SU-DHL-6 (cell line): ENCODE data around the gene KRTAP1-5.
"Not testable (repeated sequence)": the region's sequence is repeated elsewhere in the genome, so short reads cannot be mapped to it uniquely, and the experiment has no call there.

Experiments used
- H2AFZ ChIP-seq: fragments of 200-600 bp; sonication (generic); 2 replicates; pipeline ENCODE4 v1.6.1; 2014; ENCODE audit warnings: low read depth, mild to moderate bottlenecking, moderate library complexity, mixed read lengths, antibody characterized with exemption, low read length; ENCODE audit not compliant: severe bottlenecking
- H3F3A ChIP-seq: fragments of 200-600 bp; shearing (Covaris generic); 2 replicates; pipeline ENCODE4 v1.6.0; 2016; ENCODE audit warnings: antibody characterized with exemption, mild to moderate bottlenecking; ENCODE audit not compliant: insufficient read depth
- H3K27ac ChIP-seq: fragments of 200-600 bp; sonication (generic); 2 replicates; pipeline ENCODE4 v1.5.1; 2016; ENCODE audit warnings: low read depth, mild to moderate bottlenecking, low read length, moderate library complexity, mixed read lengths
- H3K27me3 ChIP-seq: fragments of 200-600 bp; sonication (generic), shearing (Covaris generic); 2 replicates; pipeline ENCODE4 v1.6.0; 2014; ENCODE audit warnings: mild to moderate bottlenecking, low read length
- H3K36me3 ChIP-seq: fragments of 200-600 bp; sonication (generic); 2 replicates; pipeline ENCODE4 v1.6.1; 2014; ENCODE audit warnings: mild to moderate bottlenecking, low read length, mixed read lengths
- H3K4me2 ChIP-seq: fragments of 300-600, 200-600 bp; shearing (Covaris generic), sonication (generic); 2 replicates; pipeline ENCODE4 v1.6.0; 2014; ENCODE audit warnings: low read length, low read depth, mild to moderate bottlenecking; ENCODE audit not compliant: poor library complexity, severe bottlenecking
- H3K4me3 ChIP-seq: fragments of 200-600 bp; sonication (generic); 2 replicates; pipeline ENCODE4 v1.5.1; 2014; ENCODE audit warnings: antibody characterized with exemption, low read length, mild to moderate bottlenecking, mixed read lengths; ENCODE audit not compliant: insufficient read depth, poor library complexity, severe bottlenecking
- H3K79me2 ChIP-seq: fragments of 200-600 bp; sonication (generic); 2 replicates; pipeline ENCODE4 v1.6.1; 2014; ENCODE audit warnings: mild to moderate bottlenecking, low read length, moderate library complexity; ENCODE audit not compliant: insufficient read depth
- H3K9ac ChIP-seq: fragments of 200-600 bp; sonication (generic); 2 replicates; pipeline ENCODE4 v1.7.0; 2014; ENCODE audit warnings: mild to moderate bottlenecking, low read length
- H3K9me2 ChIP-seq: fragments of 200-600 bp; sonication (generic); replicated peaks from 2 replicates; pipeline ENCODE4 v1.6.1; 2014; ENCODE audit warnings: low read length; ENCODE audit not compliant: insufficient read depth
- H3K9me3 ChIP-seq: fragments of 200-600 bp; sonication (generic); 2 replicates; pipeline ENCODE4 v1.6.1; 2014; ENCODE audit warnings: low read length, mixed read lengths; ENCODE audit not compliant: insufficient read depth
- H4K20me1 ChIP-seq: fragments of 200-600 bp; sonication (generic); 2 replicates; pipeline ENCODE4 v1.6.1; 2014; ENCODE audit warnings: low read depth, mild to moderate bottlenecking, antibody characterized with exemption, low read length, moderate library complexity, mixed read lengths
- CTCF ChIP-seq: fragments of 200-600 bp; sonication (generic); IDR thresholded peaks from one replicate; pipeline ENCODE4 v1.5.1; 2017; ENCODE audit warnings: antibody characterized with exemption, mild to moderate bottlenecking, low read length, moderate library complexity; ENCODE audit not compliant: insufficient read depth, poor library complexity, severe bottlenecking
- EZH2phosphoT487 ChIP-seq: fragments of 200-600 bp; sonication (generic), shearing (Covaris generic); conservative IDR thresholded peaks from 2 replicates; pipeline ENCODE4 v1.6.1; 2018; ENCODE audit warnings: mild to moderate bottlenecking, antibody characterized with exemption, low read length, moderate library complexity, mixed read lengths

KRTAP1-5 gene

GRCh38 chr17:41042953-41043352, 15.9 kb upstream of the KRTAP1-5 start:
- H3K9me2 ChIP-seq = no peaks in the 10 kb centered on the region
- H2AFZ ChIP-seq = no peak overlapping the region
- no peaks in the 10 kb centered on the region for H3F3A ChIP-seq
- TF ChIP-seq CTCF = no peak
- TF ChIP-seq EZH2phosphoT487 = no peak
- no peak overlapping the region for H3K27ac ChIP-seq
- H3K4me3 ChIP-seq = no peak overlapping the region
- no peaks in the 10 kb centered on the region for H3K36me3 ChIP-seq
- H4K20me1 ChIP-seq = no peaks in the 10 kb centered on the region
- H3K4me2 ChIP-seq = no peak overlapping the region
- no peak overlapping the region for H3K9ac ChIP-seq
- peaks cover 12% of the 10 kb centered on the region; the same call in 1 of the 2 replicates for H3K9me3 ChIP-seq
- 0 out of 2 replicates have a peak, but pooled peaks cover 3% of the 10 kb centered on the region for H3K27me3 ChIP-seq
- H3K79me2 ChIP-seq = no peaks in the 10 kb centered on the region

- H3K4me3 ChIP-seq, H3K79me2 ChIP-seq, H3K9me2 ChIP-seq, H2AFZ ChIP-seq, H3F3A ChIP-seq, H3K36me3 ChIP-seq, H4K20me1 ChIP-seq, H3K9ac ChIP-seq, H3K27ac ChIP-seq, H3K27me3 ChIP-seq, H3K4me2 ChIP-seq: not testable (repeated sequence)
- peaks cover 12% of the 10 kb centered on the region; the same call in 1 of the 2 replicates for H3K9me3 ChIP-seq
Observed at GRCh38 chr17:41040783-41041571, 14.0 kb upstream of the KRTAP1-5 start, which contains the start of gene KRTAP1-1. Gene KRTAP1-1, minus strand, starts transcription at chr17:41041450. Its CDS starts 53 bp downstream, at chr17:41041397.

- Histone ChIP-seq H3K4me3 (no peak overlapping the region), H3K4me2 (no peak overlapping the region), H2AFZ (no peak overlapping the region), H3F3A (no peaks in the 10 kb centered on the region), H3K27me3 (0 out of 2 replicates have a peak, but pooled peaks cover 3% of the 10 kb centered on the region), H3K79me2 (no peaks in the 10 kb centered on the region), H3K27ac (no peak overlapping the region), H3K9me2 (no peaks in the 10 kb centered on the region), H3K9ac (no peak overlapping the region), H3K9me3 (peaks cover 8% of the 10 kb centered on the region; the same call in 1 of the 2 replicates), H3K36me3 (no peaks in the 10 kb centered on the region), H4K20me1 (no peaks in the 10 kb centered on the region)
- TF ChIP-seq EZH2phosphoT487 = no peak
- no peak for TF ChIP-seq CTCF
Observed at GRCh38 chr17:41037853-41038350, 10.9 kb upstream of the KRTAP1-5 start.

GRCh38 chr17:41034346-41034935, 7.4 kb upstream of the KRTAP1-5 start, which contains the start of gene KRTAP1-3:
Gene KRTAP1-3, minus strand, starts transcription at chr17:41034874. Its CDS starts 53 bp downstream, at chr17:41034821.
- not testable (repeated sequence) for H3K4me3 ChIP-seq, H3F3A ChIP-seq, H3K27ac ChIP-seq, H3K4me2 ChIP-seq, H3K27me3 ChIP-seq, H3K9me3 ChIP-seq, H3K9me2 ChIP-seq, H4K20me1 ChIP-seq, H3K36me3 ChIP-seq, H2AFZ ChIP-seq, H3K79me2 ChIP-seq, H3K9ac ChIP-seq
